ENCODE measurements around the gene TMEM126A. TPM values are rescaled to one million over a fixed set of nuclear protein-coding genes. Genes with fewer than 3 reads are reported as not detected.

The TMEM126A gene
- total RNA-seq (2014; rRNA removed; shearing (Covaris generic)) (24.7 and 29.5 TPM in 2 replicates), polyA plus RNA-seq (2016; fragmentation: Nextera tagmentation; extraction: Ambion mirVana) (70.2 and 71.1 TPM in 2 replicates)
- long read RNA-seq, transcript TMEM126A-201 (5 exons, 739 nt), result major isoform, 8 of 9 reads
- long read RNA-seq, partial matches to known transcripts, result 0 of 9 reads
- long read RNA-seq, other reads (novel, unspliced or antisense), result 0 of 9 reads

- Mint-ChIP-seq H3K4me1 (peaks cover 23% of the 10 kb centered on the region), H3K4me3 (peak within 1 kb of the TSS; percentile 93), H3K27ac (peak within 1 kb of the TSS; percentile 98), H3K36me3 (ENCODE audit: low read depth) (peaks cover 10% of the 10 kb centered on the region; the same call in 1 of the 3 replicates), H3K27me3 (ENCODE audit: insufficient read depth, low read depth, poor library complexity) (peaks cover 2% of the 10 kb centered on the region), H3K9me3 (no peaks in the 10 kb centered on the region)
- peak within 1 kb of the TSS; percentile 39; the same call in 1 of the 2 replicates for H2AFZ ChIP-seq
- no peaks in the 10 kb centered on the region for H4K20me1 ChIP-seq (replicated peaks; ENCODE audit: insufficient read depth)
- peak within 1 kb of the TSS; percentile 82 for H3K27ac ChIP-seq (ENCODE audit: low read depth)
- no peaks in the 10 kb centered on the region for H3K27me3 ChIP-seq (ENCODE audit: insufficient read depth)
- H3K4me1 ChIP-seq (ENCODE audit: insufficient read depth), result peaks cover 11% of the 10 kb centered on the region
- H3K9me2 ChIP-seq (ENCODE audit: insufficient read depth), result no peaks in the 10 kb centered on the region
- TF ChIP-seq ETS1 (IDR thresholded peaks at IDR 0.05) (peak; percentile 68), POLR2AphosphoS5 (IDR thresholded peaks at IDR 0.05; ENCODE audit: low read depth) (peak; percentile 92), CREB1 (CRISPR knock-in tag; IDR thresholded peaks at IDR 0.05; ENCODE audit: low read depth) (peak; percentile 90), ZNF331 (CRISPR knock-in tag; IDR thresholded peaks at IDR 0.05; ENCODE audit: low read depth) (no peak)
- TF ChIP-seq, protein P1, sequence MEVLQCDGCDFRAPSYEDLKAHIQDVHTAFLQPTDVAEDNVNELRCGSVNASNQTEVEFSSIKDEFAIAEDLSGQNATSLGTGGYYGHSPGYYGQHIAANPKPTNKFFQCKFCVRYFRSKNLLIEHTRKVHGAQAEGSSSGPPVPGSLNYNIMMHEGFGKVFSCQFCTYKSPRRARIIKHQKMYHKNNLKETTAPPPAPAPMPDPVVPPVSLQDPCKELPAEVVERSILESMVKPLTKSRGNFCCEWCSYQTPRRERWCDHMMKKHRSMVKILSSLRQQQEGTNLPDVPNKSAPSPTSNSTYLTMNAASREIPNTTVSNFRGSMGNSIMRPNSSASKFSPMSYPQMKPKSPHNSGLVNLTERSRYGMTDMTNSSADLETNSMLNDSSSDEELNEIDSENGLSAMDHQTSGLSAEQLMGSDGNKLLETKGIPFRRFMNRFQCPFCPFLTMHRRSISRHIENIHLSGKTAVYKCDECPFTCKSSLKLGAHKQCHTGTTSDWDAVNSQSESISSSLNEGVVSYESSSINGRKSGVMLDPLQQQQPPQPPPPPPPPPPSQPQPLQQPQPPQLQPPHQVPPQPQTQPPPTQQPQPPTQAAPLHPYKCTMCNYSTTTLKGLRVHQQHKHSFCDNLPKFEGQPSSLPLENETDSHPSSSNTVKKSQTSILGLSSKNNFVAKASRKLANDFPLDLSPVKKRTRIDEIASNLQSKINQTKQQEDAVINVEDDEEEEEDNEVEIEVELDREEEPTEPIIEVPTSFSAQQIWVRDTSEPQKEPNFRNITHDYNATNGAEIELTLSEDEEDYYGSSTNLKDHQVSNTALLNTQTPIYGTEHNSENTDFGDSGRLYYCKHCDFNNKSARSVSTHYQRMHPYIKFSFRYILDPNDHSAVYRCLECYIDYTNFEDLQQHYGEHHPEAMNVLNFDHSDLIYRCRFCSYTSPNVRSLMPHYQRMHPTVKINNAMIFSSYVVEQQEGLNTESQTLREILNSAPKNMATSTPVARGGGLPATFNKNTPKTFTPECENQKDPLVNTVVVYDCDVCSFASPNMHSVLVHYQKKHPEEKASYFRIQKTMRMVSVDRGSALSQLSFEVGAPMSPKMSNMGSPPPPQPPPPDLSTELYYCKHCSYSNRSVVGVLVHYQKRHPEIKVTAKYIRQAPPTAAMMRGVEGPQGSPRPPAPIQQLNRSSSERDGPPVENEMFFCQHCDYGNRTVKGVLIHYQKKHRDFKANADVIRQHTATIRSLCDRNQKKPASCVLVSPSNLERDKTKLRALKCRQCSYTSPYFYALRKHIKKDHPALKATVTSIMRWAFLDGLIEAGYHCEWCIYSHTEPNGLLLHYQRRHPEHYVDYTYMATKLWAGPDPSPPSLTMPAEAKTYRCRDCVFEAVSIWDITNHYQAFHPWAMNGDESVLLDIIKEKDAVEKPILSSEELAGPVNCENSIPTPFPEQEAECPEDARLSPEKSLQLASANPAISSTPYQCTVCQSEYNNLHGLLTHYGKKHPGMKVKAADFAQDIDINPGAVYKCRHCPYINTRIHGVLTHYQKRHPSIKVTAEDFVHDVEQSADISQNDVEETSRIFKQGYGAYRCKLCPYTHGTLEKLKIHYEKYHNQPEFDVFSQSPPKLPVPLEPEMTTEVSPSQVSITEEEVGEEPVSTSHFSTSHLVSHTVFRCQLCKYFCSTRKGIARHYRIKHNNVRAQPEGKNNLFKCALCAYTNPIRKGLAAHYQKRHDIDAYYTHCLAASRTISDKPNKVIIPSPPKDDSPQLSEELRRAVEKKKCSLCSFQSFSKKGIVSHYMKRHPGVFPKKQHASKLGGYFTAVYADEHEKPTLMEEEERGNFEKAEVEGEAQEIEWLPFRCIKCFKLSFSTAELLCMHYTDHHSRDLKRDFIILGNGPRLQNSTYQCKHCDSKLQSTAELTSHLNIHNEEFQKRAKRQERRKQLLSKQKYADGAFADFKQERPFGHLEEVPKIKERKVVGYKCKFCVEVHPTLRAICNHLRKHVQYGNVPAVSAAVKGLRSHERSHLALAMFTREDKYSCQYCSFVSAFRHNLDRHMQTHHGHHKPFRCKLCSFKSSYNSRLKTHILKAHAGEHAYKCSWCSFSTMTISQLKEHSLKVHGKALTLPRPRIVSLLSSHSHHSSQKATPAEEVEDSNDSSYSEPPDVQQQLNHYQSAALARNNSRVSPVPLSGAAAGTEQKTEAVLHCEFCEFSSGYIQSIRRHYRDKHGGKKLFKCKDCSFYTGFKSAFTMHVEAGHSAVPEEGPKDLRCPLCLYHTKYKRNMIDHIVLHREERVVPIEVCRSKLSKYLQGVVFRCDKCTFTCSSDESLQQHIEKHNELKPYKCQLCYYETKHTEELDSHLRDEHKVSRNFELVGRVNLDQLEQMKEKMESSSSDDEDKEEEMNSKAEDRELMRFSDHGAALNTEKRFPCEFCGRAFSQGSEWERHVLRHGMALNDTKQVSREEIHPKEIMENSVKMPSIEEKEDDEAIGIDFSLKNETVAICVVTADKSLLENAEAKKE (CRISPR knock-in tag; IDR thresholded peaks at IDR 0.05), result no peak
- peaks cover 8% of the 10 kb centered on the region; the same call in 1 of the 2 replicates for H3K79me2 ChIP-seq (replicated peaks; ENCODE audit: insufficient read depth)
- H3F3A ChIP-seq (replicated peaks; ENCODE audit: low read depth), result no peaks in the 10 kb centered on the region
- peak; percentile 95 for DNase-seq (ENCODE audit: low spot score)
- peak; percentile 96 for ATAC-seq
- H3K36me3 ChIP-seq (ENCODE audit: insufficient read depth), result no peaks in the 10 kb centered on the region; the same call in 1 of the 2 replicates
- peak within 1 kb of the TSS; percentile 66 for H3K4me3 ChIP-seq
- peak within 1 kb of the TSS; percentile 78 for H3K4me2 ChIP-seq
Observed at GRCh38 chr11:85647604-85648299, at the start of gene TMEM126A. Gene TMEM126A, plus strand, starts transcription at chr11:85647967. Its CDS starts 2,289 bp downstream, at chr11:85650256.

Measured in GM23338 (cell line).